ENCODE data around the gene C12orf42. TPM values are rescaled to one million over a fixed set of nuclear protein-coding genes. Genes with fewer than 3 reads are reported as not detected.
A peak's percentile ranks its signal among the peaks of the same experiment; 100 is the strongest.

C12orf42 gene
- total and polyA plus RNA-seq, 4 donors, result not detected

- no peak overlapping the region for H3K27ac ChIP-seq (ENCODE audit: low read depth in 1 of 2, low read length in 2 of 2)
- DNase-seq (no peak), ATAC-seq (ENCODE audit: low FRiP score) (no peak)
- no peaks in the 10 kb centered on the region for H3K36me3 ChIP-seq (ENCODE audit: control insufficient read depth in 1 of 2, insufficient read depth in 2 of 2, low read length in 1 of 2)
- no peaks in the 10 kb centered on the region for H3K27me3 ChIP-seq (ENCODE audit: control insufficient read depth in 1 of 2, insufficient read depth in 2 of 2, low read length in 1 of 2)
- H3K4me3 ChIP-seq (ENCODE audit: low read length in 2 of 2), result no peak overlapping the region
- WGBS, 2 donors, result 81 to 82% methylated on average over 14 of the region's 14 CpGs
- H3K4me1 ChIP-seq (ENCODE audit: control insufficient read depth in 1 of 2, insufficient read depth in 2 of 2, low read length in 2 of 2), result no peaks in the 10 kb centered on the region
- intact Hi-C loops (cut with DNase I), result no loop called here
- H3K9me3 ChIP-seq (ENCODE audit: control insufficient read depth, low read length), result no peaks in the 10 kb centered on the region
Observed at GRCh38 chr12:103503546-103504480, 8.0 kb upstream of the C12orf42 start.

- H3K4me3 ChIP-seq (ENCODE audit: low read length in 2 of 2), result no peak overlapping the region
- DNase-seq (no peak), ATAC-seq (ENCODE audit: low FRiP score) (no peak)
- H3K27ac ChIP-seq (ENCODE audit: low read depth in 1 of 2, low read length in 2 of 2), result no peak overlapping the region
- 82 to 92% methylated on average over 5 of the region's 5 CpGs for WGBS, 2 donors
- H3K36me3 ChIP-seq (ENCODE audit: control insufficient read depth in 1 of 2, insufficient read depth in 2 of 2, low read length in 1 of 2), result no peaks in the 10 kb centered on the region
- intact Hi-C loops (cut with DNase I), result no loop called here
- H3K4me1 ChIP-seq (ENCODE audit: control insufficient read depth in 1 of 2, insufficient read depth in 2 of 2, low read length in 2 of 2), result no peaks in the 10 kb centered on the region
- no peaks in the 10 kb centered on the region for H3K9me3 ChIP-seq (ENCODE audit: control insufficient read depth, low read length)
- no peaks in the 10 kb centered on the region for H3K27me3 ChIP-seq (ENCODE audit: control insufficient read depth in 1 of 2, insufficient read depth in 2 of 2, low read length in 1 of 2)
Observed at GRCh38 chr12:103501447-103501846, 5.7 kb upstream of the C12orf42 start.

GRCh38 chr12:103499571-103499970 is 3.8 kb upstream of the C12orf42 start:
- H3K27me3 ChIP-seq (ENCODE audit: control insufficient read depth in 1 of 2, insufficient read depth in 2 of 2, low read length in 1 of 2), result no peaks in the 10 kb centered on the region
- H3K4me3 ChIP-seq (ENCODE audit: low read length in 2 of 2), result no peak overlapping the region
- H3K9me3 ChIP-seq (ENCODE audit: control insufficient read depth, low read length), result no peaks in the 10 kb centered on the region
- no peak for ATAC-seq (ENCODE audit: low FRiP score)
- intact Hi-C loops (cut with DNase I), result no loop called here
- H3K4me1 ChIP-seq (ENCODE audit: control insufficient read depth in 1 of 2, insufficient read depth in 2 of 2, low read length in 2 of 2), result no peaks in the 10 kb centered on the region
- no peak for DNase-seq
- no peaks in the 10 kb centered on the region for H3K36me3 ChIP-seq (ENCODE audit: control insufficient read depth in 1 of 2, insufficient read depth in 2 of 2, low read length in 1 of 2)
- H3K27ac ChIP-seq (ENCODE audit: low read depth in 1 of 2, low read length in 2 of 2), result no peak overlapping the region

- Histone ChIP-seq H3K4me1 (ENCODE audit: control insufficient read depth in 1 of 2, insufficient read depth in 2 of 2, low read length in 2 of 2) (no peaks in the 10 kb centered on the region), H3K36me3 (ENCODE audit: control insufficient read depth in 1 of 2, insufficient read depth in 2 of 2, low read length in 1 of 2) (no peaks in the 10 kb centered on the region), H3K9me3 (ENCODE audit: control insufficient read depth, low read length) (no peaks in the 10 kb centered on the region), H3K27ac (ENCODE audit: low read depth in 1 of 2, low read length in 2 of 2) (no peak overlapping the region), H3K27me3 (ENCODE audit: control insufficient read depth in 1 of 2, insufficient read depth in 2 of 2, low read length in 1 of 2) (no peaks in the 10 kb centered on the region), H3K4me3 (ENCODE audit: low read length in 2 of 2) (no peak overlapping the region)
- WGBS, 2 donors, result 70 to 78% methylated on average over 2 of the region's 2 CpGs
- intact Hi-C loops (cut with DNase I), result no loop called here
- ATAC-seq (ENCODE audit: low FRiP score), result no peak
- no peak for DNase-seq
Observed at GRCh38 chr12:103498990-103499389, 3.2 kb upstream of the C12orf42 start.

- 4 to 6% methylated on average over 18 to 24 of the region's 24 CpGs for WGBS, 2 donors
- intact Hi-C loops (cut with DNase I), result no loop called here
- ATAC-seq (ENCODE audit: low FRiP score), result no peak
- Histone ChIP-seq H3K36me3 (ENCODE audit: control insufficient read depth in 1 of 2, insufficient read depth in 2 of 2, low read length in 1 of 2) (no peaks in the 10 kb centered on the region), H3K27ac (ENCODE audit: low read depth in 1 of 2, low read length in 2 of 2) (no peak overlapping the region), H3K4me1 (ENCODE audit: control insufficient read depth in 1 of 2, insufficient read depth in 2 of 2, low read length in 2 of 2) (no peaks in the 10 kb centered on the region), H3K27me3 (ENCODE audit: control insufficient read depth in 1 of 2, insufficient read depth in 2 of 2, low read length in 1 of 2) (peaks cover 0 to 1% of the 10 kb centered on the region in 2 donors), H3K9me3 (ENCODE audit: control insufficient read depth, low read length) (peaks cover 2% of the 10 kb centered on the region), H3K4me3 (ENCODE audit: low read length in 2 of 2) (peak overlapping the region in 1 of 2 donors; percentile 40)
- DNase-seq, result no peak
Observed at GRCh38 chr12:103494734-103495468, 867 bp downstream of the C12orf42 start.

GRCh38 chr12:103494051-103494733 is 1.6 kb downstream of the C12orf42 start:
- H3K36me3 ChIP-seq (ENCODE audit: control insufficient read depth in 1 of 2, insufficient read depth in 2 of 2, low read length in 1 of 2), result no peaks in the 10 kb centered on the region
- peaks cover 6% of the 10 kb centered on the region for H3K9me3 ChIP-seq (ENCODE audit: control insufficient read depth, low read length)
- H3K27ac ChIP-seq (ENCODE audit: low read depth in 1 of 2, low read length in 2 of 2), result no peak overlapping the region
- H3K27me3 ChIP-seq (ENCODE audit: control insufficient read depth in 1 of 2, insufficient read depth in 2 of 2, low read length in 1 of 2), result peaks cover 0 to 1% of the 10 kb centered on the region in 2 donors
- ATAC-seq (ENCODE audit: low FRiP score) (no peak), DNase-seq (no peak)
- intact Hi-C loops (cut with DNase I), result no loop called here
- 55 to 63% methylated on average over 5 of the region's 5 CpGs for WGBS, 2 donors
- H3K4me3 ChIP-seq (ENCODE audit: low read length in 2 of 2), result no peak overlapping the region
- H3K4me1 ChIP-seq (ENCODE audit: control insufficient read depth in 1 of 2, insufficient read depth in 2 of 2, low read length in 2 of 2), result no peaks in the 10 kb centered on the region

- ATAC-seq (ENCODE audit: low FRiP score), result no peak
- Histone ChIP-seq H3K9me3 (ENCODE audit: control insufficient read depth, low read length) (peaks cover 6% of the 10 kb centered on the region), H3K4me1 (ENCODE audit: control insufficient read depth in 1 of 2, insufficient read depth in 2 of 2, low read length in 2 of 2) (no peaks in the 10 kb centered on the region), H3K27ac (ENCODE audit: low read depth in 1 of 2, low read length in 2 of 2) (no peak overlapping the region), H3K27me3 (ENCODE audit: control insufficient read depth in 1 of 2, insufficient read depth in 2 of 2, low read length in 1 of 2) (peaks cover 0 to 1% of the 10 kb centered on the region in 2 donors), H3K4me3 (ENCODE audit: low read length in 2 of 2) (no peak overlapping the region), H3K36me3 (ENCODE audit: control insufficient read depth in 1 of 2, insufficient read depth in 2 of 2, low read length in 1 of 2) (no peaks in the 10 kb centered on the region)
- WGBS, 2 donors, result 88 to 91% methylated on average over 4 of the region's 4 CpGs
- no peak for DNase-seq
- intact Hi-C loops (cut with DNase I), result no loop called here
Observed at GRCh38 chr12:103493199-103493598, 2.6 kb downstream of the C12orf42 start.

GRCh38 chr12:103482365-103482764 is 13.4 kb downstream of the C12orf42 start:
- intact Hi-C loops (cut with DNase I), result no loop called here
- WGBS, 2 donors, result 59 to 61% methylated on average over 4 of the region's 4 CpGs
- no peak for ATAC-seq (ENCODE audit: low FRiP score)
- H3K4me1 ChIP-seq (ENCODE audit: control insufficient read depth in 1 of 2, insufficient read depth in 2 of 2, low read length in 2 of 2), result no peaks in the 10 kb centered on the region
- H3K27ac ChIP-seq (ENCODE audit: low read depth in 1 of 2, low read length in 2 of 2), result no peak overlapping the region
- no peak for DNase-seq
- no peaks in the 10 kb centered on the region for H3K9me3 ChIP-seq (ENCODE audit: control insufficient read depth, low read length)
- no peaks in the 10 kb centered on the region for H3K27me3 ChIP-seq (ENCODE audit: control insufficient read depth in 1 of 2, insufficient read depth in 2 of 2, low read length in 1 of 2)
- no peaks in the 10 kb centered on the region for H3K36me3 ChIP-seq (ENCODE audit: control insufficient read depth in 1 of 2, insufficient read depth in 2 of 2, low read length in 1 of 2)
- H3K4me3 ChIP-seq (ENCODE audit: low read length in 2 of 2), result no peak overlapping the region
